ENCODE results near the gene BGN.

Gene BGN

DNA sequence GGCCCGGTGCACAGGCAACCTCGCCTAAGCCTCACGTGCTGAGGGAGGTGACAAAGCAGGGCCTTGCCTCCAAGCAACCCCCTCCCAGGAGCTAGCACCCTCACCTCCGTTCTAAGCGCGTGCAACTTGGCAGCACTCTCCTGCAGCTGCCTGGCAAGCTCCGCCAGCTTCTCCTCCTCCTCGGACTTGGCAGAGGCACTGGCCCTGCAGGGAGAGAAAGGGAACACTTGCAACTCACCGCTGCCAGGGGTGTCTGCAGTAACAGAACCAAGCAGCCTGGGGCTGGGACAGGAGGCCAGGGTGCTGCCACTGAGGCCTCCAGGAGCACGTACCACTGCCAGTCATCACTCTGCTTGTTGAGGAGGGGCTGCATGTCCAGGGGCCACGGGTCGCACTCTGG is 38.6 kb upstream of the BGN start:
- H3K27me3 Mint-ChIP-seq = peaks cover 11% of the 10 kb centered on the region
- no peaks in the 10 kb centered on the region for H3K4me1 Mint-ChIP-seq (ENCODE audit: low read depth)
- no peak for DNase-seq
- peaks cover 70% of the 10 kb centered on the region for H3K36me3 Mint-ChIP-seq (ENCODE audit: low read depth)
- no peak overlapping the region for H3K4me3 Mint-ChIP-seq
- H3K9me3 Mint-ChIP-seq = no peaks in the 10 kb centered on the region
- H3K27ac Mint-ChIP-seq = no peak overlapping the region

GRCh38 chrX:153456704-153457103 is 38.1 kb upstream of the BGN start:
- H3K27me3 Mint-ChIP-seq = peaks cover 14% of the 10 kb centered on the region
- H3K27ac Mint-ChIP-seq = no peak overlapping the region
- no peak overlapping the region for H3K4me3 Mint-ChIP-seq
- no peaks in the 10 kb centered on the region for H3K9me3 Mint-ChIP-seq
- H3K36me3 Mint-ChIP-seq (ENCODE audit: low read depth) = peaks cover 70% of the 10 kb centered on the region
- H3K4me1 Mint-ChIP-seq (ENCODE audit: low read depth) = no peaks in the 10 kb centered on the region
- no peak for DNase-seq

GRCh38 chrX:153457136-153457825 is 37.5 kb upstream of the BGN start:
- no peak overlapping the region for H3K4me3 Mint-ChIP-seq
- H3K27me3 Mint-ChIP-seq = peaks cover 15% of the 10 kb centered on the region
- no peak for DNase-seq
- H3K9me3 Mint-ChIP-seq = no peaks in the 10 kb centered on the region
- H3K27ac Mint-ChIP-seq = no peak overlapping the region
- H3K4me1 Mint-ChIP-seq (ENCODE audit: low read depth) = no peaks in the 10 kb centered on the region
- peaks cover 72% of the 10 kb centered on the region for H3K36me3 Mint-ChIP-seq (ENCODE audit: low read depth)

DNA sequence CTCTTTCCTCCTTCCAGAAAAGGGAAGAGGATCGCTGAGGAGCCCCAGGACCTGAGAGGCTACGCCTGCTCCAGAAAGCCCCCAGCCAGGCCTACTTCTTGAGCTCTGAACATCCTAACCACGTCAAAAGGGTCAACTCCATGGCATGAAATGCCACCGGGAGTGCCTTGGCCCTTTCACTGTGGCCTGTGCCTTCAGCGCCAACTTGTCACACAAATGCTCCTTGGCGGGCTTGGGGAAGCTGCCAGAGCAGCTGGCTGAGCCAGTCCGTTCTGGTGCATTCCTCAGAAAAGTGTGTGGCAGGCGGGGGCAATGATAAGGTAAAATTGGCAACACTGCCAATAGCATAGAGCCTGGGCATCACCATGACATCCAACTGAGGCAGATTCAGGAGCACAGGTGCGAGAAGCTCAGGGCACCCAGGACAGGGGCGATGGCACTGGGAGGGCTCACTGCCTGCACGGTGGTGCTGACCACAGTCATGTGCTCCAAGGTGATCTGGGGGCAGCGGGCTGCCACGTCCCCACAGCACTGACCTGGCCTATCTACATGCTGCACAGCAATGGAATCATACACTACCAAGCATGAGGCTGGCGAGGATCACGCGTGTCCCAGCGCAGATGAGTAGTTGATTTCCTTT is 36.8 kb upstream of the BGN start:
- H3K9me3 Mint-ChIP-seq = no peaks in the 10 kb centered on the region
- peaks cover 15% of the 10 kb centered on the region for H3K27me3 Mint-ChIP-seq
- H3K27ac Mint-ChIP-seq = no peak overlapping the region
- DNase-seq = no peak
- no peak overlapping the region for H3K4me3 Mint-ChIP-seq
- H3K36me3 Mint-ChIP-seq (ENCODE audit: low read depth) = peaks cover 71% of the 10 kb centered on the region
- no peaks in the 10 kb centered on the region for H3K4me1 Mint-ChIP-seq (ENCODE audit: low read depth)

DNA sequence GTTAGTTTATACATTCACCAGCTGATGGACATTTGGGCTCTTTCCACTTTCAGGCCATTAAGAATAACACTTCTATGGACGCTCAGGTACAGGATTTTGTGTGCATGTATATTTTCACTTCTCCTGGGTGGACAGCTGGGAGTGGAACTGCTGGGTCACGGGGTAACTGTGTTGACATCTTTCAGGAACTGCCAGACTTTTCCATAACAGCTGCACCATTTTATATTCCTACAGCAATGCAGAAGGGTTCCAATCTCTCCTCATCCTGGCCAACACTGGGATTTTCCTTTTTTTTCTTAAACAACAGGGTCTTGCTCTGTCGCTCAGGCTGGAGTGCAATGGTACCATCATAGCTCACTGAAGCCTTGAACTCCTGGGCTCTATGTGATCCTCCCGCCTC is 36.3 kb upstream of the BGN start:
- no peak for DNase-seq
- Mint-ChIP-seq H3K27ac (no peak overlapping the region), H3K9me3 (no peaks in the 10 kb centered on the region), H3K4me3 (no peak overlapping the region), H3K4me1 (ENCODE audit: low read depth) (no peaks in the 10 kb centered on the region), H3K36me3 (ENCODE audit: low read depth) (peaks cover 71% of the 10 kb centered on the region), H3K27me3 (peaks cover 12% of the 10 kb centered on the region)

DNA sequence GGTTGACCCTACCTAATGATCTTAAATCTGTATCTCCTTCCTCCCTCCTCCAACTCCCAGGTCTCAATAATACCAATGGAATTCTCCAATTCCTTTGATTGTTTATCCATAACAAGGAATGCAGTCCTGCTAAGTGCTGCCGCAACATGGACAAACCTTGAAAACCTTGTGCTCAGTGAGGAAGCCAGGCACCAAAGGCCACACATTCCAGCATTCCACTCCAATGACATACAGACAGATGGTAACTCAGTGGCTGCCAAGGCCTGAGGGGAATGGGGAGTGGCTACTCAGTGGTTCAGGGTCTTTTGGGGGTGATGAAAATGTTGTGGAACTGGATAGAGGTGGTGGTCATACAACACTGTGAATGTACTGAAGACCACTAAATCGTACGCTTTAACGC is 34.8 kb upstream of the BGN start:
- Mint-ChIP-seq H3K9me3 (no peaks in the 10 kb centered on the region), H3K27ac (no peak overlapping the region), H3K27me3 (peaks cover 12% of the 10 kb centered on the region)

DNA sequence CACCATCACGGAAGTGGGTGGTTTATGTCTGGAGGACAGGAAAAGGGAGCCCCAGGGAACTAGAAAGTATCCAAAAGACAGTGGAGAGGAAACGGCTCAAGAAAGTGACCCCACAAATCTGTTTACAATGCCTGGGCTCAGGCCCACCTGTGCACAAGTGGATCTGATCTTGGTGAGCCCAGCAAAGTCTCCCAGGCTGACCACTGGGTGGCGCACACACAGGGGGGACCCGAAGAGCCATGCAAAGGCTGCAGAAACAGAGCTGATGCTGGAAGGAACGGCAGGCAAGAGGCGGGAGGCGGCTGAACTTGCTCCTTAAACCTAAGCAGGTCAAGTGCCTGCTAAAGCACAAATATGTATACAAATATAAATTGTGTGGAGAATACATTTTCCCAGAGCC is 34.0 kb upstream of the BGN start:
- no peak overlapping the region for H3K27ac Mint-ChIP-seq
- no peaks in the 10 kb centered on the region for H3K9me3 Mint-ChIP-seq
- DNase-seq = peak; percentile 67
- peaks cover 77% of the 10 kb centered on the region for H3K36me3 Mint-ChIP-seq (ENCODE audit: low read depth)
- H3K27me3 Mint-ChIP-seq = peaks cover 12% of the 10 kb centered on the region
- H3K4me1 Mint-ChIP-seq (ENCODE audit: low read depth) = no peaks in the 10 kb centered on the region
- H3K4me3 Mint-ChIP-seq = no peak overlapping the region

More for the DNA sequence above, 34.8 kb upstream of the BGN start:
- H3K4me3 Mint-ChIP-seq = no peak overlapping the region
- peaks cover 78% of the 10 kb centered on the region for H3K36me3 Mint-ChIP-seq (ENCODE audit: low read depth)
- DNase-seq = no peak
- H3K4me1 Mint-ChIP-seq (ENCODE audit: low read depth) = no peaks in the 10 kb centered on the region

DNA sequence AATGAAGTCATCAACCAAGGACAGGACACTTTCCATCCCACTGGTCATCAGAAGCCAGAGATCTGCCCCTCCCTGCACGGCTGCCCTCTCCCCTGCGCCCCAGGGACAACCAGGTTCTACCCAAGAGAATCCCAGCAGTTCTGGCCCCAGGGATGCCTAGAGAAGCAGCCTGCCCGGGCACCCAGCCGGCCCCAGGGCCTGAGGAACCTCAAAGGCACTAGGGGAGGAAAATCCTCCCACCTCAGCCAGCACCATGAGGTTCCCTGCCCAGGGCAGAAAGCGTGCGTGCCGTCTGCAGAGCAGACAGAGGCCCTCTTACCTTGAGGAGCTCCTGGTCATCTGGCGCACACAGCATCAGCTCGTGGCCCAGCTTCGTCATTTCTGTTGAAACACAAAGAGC is 32.5 kb upstream of the BGN start:
- H3K27ac Mint-ChIP-seq = no peak overlapping the region
- peaks cover 3% of the 10 kb centered on the region for H3K4me1 Mint-ChIP-seq (ENCODE audit: low read depth)
- peaks cover 14% of the 10 kb centered on the region for H3K27me3 Mint-ChIP-seq
- H3K36me3 Mint-ChIP-seq (ENCODE audit: low read depth) = peaks cover 79% of the 10 kb centered on the region
- DNase-seq = no peak
- no peaks in the 10 kb centered on the region for H3K9me3 Mint-ChIP-seq
- no peak overlapping the region for H3K4me3 Mint-ChIP-seq

DNA sequence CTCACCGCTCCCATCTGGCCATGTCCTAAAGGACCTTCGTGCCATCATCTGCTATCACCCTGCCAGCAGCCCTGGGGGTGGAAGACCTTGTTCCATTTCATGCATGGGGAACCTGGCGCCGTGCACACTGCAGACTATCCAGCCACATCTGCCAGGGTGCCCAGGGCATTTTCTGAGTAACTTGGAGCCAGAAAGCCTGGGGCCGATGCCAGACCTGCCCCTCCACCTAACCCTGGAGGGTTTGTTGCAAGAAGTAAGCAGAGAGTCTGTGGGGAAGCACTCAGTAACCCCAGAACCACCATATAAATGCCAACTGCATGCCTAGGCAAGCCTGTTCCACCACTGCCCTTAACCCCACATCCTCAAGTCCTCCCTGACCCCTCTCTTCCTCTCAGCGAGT is 31.7 kb upstream of the BGN start:
- Mint-ChIP-seq H3K4me1 (ENCODE audit: low read depth) (peaks cover 8% of the 10 kb centered on the region), H3K27ac (no peak overlapping the region), H3K27me3 (peaks cover 17% of the 10 kb centered on the region), H3K9me3 (no peaks in the 10 kb centered on the region), H3K4me3 (no peak overlapping the region), H3K36me3 (ENCODE audit: low read depth) (peaks cover 83% of the 10 kb centered on the region)
- DNase-seq = no peak

- Mint-ChIP-seq H3K4me3 (no peak overlapping the region), H3K36me3 (ENCODE audit: low read depth) (peaks cover 83% of the 10 kb centered on the region), H3K27ac (no peak overlapping the region), H3K9me3 (no peaks in the 10 kb centered on the region), H3K27me3 (peaks cover 17% of the 10 kb centered on the region), H3K4me1 (ENCODE audit: low read depth) (peaks cover 8% of the 10 kb centered on the region)
- DNase-seq = no peak
Measured at GRCh38 chrX:153463556-153463955, 31.2 kb upstream of the BGN start.

DNA sequence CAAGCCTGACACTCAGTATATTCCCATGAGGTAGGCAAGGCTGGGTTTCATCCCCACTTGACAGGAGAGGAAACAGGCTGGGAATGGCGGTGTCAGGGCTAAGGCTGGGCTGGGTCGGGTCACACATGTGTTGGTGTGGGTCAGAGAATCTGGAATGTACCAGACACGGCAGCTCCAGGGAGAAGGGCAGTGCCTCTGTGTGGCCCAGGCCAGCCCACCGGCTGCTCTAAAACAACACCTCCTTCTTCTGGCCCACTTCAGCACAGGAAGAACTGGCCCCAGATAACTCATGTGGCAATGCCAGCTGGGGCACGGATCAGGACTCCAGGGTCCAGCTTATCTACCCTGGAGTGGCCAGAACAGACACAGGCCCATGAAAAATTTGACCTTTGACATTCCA is 30.7 kb upstream of the BGN start:
- no peak for DNase-seq
- Mint-ChIP-seq H3K4me3 (no peak overlapping the region), H3K36me3 (ENCODE audit: low read depth) (peaks cover 84% of the 10 kb centered on the region), H3K9me3 (no peaks in the 10 kb centered on the region), H3K27ac (no peak overlapping the region), H3K4me1 (ENCODE audit: low read depth) (peaks cover 12% of the 10 kb centered on the region), H3K27me3 (peaks cover 16% of the 10 kb centered on the region)

DNA sequence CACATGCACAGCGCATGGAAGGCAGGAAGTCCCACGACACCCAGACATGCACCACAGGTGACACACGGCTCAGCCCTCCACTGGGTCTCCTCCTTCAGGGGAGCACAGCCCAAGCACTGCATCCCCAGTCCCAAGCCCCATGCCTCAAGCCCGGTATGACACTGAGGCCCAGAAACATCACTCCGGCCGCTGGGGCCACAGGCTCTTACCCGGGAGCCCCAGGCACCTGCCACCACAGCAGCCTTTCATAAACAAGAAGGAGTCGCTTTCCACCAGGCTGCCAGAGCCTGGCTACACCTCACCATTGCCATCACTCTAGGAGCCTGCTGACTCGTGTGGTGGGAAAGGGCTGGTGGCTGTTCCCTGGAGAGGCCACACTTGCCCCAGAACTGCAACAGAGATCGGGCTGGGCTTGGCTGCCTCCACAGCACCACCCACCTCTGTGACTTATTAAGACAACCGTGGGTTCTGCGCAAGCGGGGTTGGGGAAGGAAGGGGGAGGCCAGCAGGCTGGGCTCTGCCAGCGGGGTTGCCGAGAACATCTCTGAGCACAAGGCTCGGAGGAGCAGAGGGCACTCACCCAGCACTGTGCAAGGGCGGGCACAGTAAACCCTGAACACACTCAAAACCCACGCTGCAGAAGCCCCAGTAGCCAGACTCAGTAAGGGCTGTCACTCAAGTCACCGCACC is 28.9 kb upstream of the BGN start:
- Mint-ChIP-seq H3K36me3 (ENCODE audit: low read depth) (peaks cover 73% of the 10 kb centered on the region), H3K9me3 (no peaks in the 10 kb centered on the region), H3K27me3 (peaks cover 9% of the 10 kb centered on the region), H3K27ac (no peak overlapping the region), H3K4me3 (no peak overlapping the region), H3K4me1 (ENCODE audit: low read depth) (peaks cover 12% of the 10 kb centered on the region)
- DNase-seq = no peak

DNA sequence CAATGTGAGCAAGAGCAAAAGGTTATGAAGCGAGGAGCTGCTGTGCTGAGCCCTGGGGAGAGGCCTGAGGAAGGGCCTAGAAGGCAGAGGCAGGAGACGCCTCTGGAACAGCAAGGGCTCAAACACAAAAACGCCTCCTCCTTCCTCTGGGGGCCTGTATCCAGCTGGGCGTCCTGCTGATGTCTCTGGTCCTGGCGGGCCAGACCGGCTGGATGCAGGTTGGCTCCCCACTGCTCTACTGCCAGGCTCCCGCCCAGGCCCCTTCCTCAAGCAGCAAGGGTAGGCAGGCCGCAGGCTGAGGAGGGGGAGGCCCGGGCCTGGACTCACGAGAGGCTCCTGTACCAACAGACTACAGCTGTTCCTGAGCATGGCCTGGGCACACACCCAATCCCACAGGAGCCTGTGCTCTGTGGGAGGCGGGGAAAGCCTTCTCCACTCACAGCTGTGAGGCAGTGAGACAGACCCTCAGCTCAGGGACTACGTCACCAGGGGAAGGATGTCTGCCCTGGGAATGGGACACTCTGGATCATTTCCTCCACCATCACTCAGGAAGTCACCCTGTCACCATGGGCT is 26.7 kb upstream of the BGN start:
- H3K4me3 Mint-ChIP-seq = no peak overlapping the region
- H3K36me3 Mint-ChIP-seq (ENCODE audit: low read depth) = peaks cover 57% of the 10 kb centered on the region
- H3K9me3 Mint-ChIP-seq = no peaks in the 10 kb centered on the region
- DNase-seq = no peak
- H3K27me3 Mint-ChIP-seq = peaks cover 5% of the 10 kb centered on the region
- no peak overlapping the region for H3K27ac Mint-ChIP-seq
- peaks cover 12% of the 10 kb centered on the region for H3K4me1 Mint-ChIP-seq (ENCODE audit: low read depth)

GRCh38 chrX:153469811-153470410 is 24.9 kb upstream of the BGN start:
- Mint-ChIP-seq H3K4me3 (peak overlapping the region; percentile 85), H3K27ac (peak overlapping the region; percentile 85), H3K27me3 (peaks cover 8% of the 10 kb centered on the region), H3K9me3 (no peaks in the 10 kb centered on the region), H3K4me1 (ENCODE audit: low read depth) (peaks cover 13% of the 10 kb centered on the region), H3K36me3 (ENCODE audit: low read depth) (peaks cover 39% of the 10 kb centered on the region)
- DNase-seq = no peak

All from activated T-cell treated with anti-CD3 and anti-CD28 coated beads, Interleukin-2, amount 50 U/mL, for 24 hours (primary cell).